UCSD-AML1 (cell line): ENCODE measurements around the gene TBC1D1.
A peak's percentile ranks its signal among the peaks of the same experiment; 100 is the strongest.

Experiments
- DNase-seq: peaks from one replicate; lab custom pipeline; 2025; ENCODE audit not compliant: unreplicated experiment; lab: John Stamatoyannopoulos, UW

TBC1D1 gene

GRCh38 chr4:37889849-37890800 is 759 bp upstream of the TBC1D1 start:
- DNase-seq: peak; percentile 32

DNA sequence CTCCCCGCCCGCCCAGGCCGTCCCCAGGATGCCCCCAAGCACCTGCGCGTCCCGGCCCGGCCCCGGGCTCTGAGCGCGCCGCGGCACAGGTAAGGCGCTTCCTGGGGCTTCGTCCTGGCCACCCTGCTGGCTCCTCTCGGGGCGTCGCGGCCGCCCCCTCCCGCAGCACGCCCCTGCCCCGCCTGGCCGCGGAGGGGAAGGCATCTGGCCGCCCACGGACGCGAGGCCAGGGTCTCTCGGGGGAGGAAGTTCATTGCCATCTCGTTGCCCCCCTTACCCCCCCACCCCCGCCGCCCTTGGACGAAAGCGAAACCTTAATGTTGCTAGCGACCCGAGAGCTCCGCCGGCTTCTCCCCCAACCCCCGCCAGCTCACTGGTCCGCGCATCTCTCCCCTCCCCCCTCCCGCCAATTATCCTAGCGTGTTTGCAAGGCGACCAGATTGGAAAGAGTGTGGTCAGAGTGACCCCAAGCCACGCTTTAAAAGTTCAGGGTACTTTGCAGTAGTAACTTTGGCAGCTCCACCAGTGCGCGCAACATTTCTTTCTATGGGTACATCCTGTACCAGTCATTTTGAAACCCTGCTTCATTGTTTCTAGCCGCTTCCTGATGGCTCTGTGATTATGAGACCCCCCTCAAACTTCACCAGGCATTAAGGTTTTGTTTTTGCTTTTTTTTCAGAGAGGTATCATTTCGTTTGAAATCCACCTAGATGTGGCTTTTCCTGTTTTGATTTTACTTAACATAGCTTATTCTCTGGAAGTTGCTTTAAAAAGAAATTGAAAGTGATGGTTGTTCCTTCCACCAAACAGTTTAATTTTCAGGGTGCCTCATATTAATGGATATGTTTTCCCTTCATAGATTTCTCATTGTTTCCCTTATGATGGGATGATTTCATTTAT is 626 bp downstream of the TBC1D1 start:
- DNase-seq: peak; percentile 52

DNA sequence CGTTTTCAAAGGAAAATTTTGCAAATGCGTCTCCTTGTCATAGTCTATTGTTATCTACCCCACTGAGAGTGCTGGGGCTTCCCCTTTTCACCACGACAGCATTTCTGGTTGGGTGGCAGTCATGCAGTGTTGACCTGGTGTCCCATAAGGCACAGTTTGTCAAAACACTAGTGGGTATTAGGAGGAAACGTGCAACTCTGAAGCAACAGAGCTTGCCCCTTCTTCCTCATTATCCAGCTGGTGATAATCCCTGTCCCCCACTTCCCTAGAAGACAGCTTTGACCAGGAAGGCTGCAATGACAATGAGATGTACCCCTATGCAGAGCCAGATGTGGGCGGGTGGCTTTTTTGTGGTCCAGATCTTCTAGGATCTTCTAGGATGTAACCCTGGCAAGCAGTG is 1.8 kb downstream of the TBC1D1 start:
- peak; percentile 19 for DNase-seq

GRCh38 chr4:37893164-37893563 is 2.3 kb downstream of the TBC1D1 start:
- no peak for DNase-seq

DNA sequence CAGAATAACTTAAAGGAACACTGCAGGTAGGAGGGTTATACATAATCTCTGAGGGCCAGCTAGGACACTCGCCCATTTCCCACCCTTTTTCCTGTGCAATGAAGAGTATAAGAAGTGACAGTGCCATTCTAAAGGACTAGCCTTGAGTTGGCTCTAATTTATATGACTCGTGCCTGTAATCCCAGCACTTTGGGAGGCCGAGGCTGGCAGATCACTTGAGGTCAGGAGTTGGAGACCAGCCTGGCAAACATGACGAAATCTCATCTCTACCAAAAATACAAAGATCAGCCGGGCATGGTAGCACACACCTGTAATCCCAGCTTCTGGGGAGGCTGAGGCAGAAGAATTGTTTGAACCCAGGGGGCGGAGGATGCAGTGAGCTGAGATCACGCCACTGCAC is 4.4 kb downstream of the TBC1D1 start:
- DNase-seq: no peak

DNA sequence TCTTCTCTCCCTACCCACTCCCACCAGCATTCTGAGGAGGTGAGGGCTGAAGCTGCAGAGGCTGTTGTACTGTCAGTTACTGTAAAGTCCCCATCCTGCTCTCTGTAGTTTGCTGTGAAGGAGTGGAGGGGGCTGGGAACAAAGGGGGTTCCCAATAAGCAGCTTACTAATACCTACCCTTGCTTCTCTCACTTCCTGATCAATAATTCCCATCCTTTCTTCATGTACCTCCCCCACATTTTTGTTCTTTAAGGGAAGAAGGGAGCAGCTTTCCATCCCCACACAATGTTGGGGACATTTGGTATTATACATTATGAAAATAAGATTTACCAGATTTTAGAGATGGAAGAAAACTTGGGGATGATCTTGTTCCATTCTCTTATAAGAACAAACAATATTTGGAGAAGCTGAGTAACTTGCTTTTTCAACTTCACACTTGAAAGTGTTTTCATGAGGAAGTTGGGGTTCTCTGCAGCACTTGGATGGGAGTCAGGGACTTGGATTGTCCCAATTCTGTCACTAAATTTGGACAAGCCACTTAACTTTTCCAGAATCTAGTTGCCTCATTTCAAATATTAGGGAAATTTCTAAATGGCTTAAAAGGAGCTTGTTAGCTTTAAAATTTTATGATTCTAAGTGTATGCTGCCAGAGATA is 5.4 kb downstream of the TBC1D1 start:
- DNase-seq: no peak

DNA sequence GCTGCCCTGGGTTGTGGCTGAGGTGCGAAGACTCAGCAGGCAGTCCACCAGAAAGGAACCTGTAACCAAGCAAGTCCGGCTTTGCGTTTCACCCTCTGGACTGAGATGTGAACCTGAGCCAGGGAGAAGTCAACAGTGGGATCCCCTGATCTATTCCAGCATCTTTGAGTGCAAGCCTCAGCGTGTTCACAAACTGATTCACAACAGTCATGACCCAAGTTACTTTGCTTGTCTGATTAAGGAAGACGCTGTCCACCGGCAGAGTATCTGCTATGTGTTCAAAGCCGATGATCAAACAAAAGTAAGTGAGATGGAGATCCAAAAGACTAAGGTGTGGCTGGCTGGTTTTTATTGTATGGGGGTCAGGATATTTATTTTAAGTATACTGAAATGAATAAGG is 11.3 kb downstream of the TBC1D1 start:
- DNase-seq: no peak

DNA sequence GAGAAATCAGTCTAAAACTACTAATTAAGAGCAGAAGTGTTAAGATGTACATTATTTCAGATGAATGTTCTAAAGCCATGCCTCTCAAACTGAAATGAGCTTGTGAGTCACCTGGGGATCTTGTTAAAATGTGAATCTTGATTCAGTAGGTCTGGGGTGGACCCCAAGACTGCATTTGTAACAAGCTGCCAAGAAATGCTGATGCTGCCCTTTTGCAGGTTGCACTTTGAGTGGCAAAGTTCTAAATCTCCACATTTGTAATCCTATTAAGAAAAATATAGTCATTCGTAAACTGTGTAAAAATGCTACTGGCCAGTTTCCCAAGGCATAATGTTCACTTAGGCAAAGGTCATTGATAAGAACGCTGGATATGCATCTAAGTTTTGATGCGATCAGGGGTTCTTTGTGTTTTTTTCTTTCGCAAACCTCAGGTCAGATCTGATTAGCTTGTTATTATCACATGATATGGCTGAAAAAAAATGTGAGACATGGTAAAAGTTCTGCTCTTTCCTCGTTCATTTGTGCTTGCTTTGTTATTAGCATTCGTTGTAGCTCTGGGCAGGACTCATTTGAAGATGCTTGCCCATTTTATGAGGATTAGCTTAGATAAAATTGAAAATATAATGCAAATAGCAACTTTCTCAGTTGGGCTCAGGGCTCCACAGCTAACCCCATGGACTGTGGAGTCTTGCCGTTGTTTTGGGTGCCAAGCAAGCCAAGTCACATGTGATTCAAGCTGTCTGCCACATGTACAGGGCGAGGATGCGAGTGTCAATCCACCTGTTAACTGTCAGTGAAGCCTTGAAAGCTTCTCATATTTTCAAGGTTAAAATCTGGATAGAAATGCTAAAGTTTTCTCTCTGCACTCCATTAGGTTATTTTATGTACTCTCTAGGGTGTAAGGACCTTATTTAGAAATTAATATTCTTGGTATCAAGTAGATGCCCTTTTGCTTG is 12.1 kb downstream of the TBC1D1 start:
- DNase-seq: no peak

DNA sequence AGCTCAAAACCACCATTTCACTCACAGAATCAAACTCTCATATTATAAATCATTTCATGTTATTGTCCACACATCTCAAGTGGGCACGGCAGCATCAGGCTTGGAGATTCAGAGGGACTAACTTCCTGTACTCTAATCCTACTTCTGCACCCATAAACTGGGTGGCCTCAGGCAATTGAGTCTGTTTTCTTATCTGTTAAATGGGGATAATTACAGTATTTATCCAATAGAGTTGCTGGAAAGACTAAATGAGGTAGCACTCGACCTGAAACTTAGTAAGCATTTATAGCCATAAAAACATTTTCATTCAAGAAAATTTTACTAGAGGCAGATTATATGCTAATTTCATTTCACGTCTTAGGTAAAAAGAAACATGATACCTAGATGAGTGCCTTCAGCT is 13.0 kb downstream of the TBC1D1 start:
- DNase-seq: no peak

DNA sequence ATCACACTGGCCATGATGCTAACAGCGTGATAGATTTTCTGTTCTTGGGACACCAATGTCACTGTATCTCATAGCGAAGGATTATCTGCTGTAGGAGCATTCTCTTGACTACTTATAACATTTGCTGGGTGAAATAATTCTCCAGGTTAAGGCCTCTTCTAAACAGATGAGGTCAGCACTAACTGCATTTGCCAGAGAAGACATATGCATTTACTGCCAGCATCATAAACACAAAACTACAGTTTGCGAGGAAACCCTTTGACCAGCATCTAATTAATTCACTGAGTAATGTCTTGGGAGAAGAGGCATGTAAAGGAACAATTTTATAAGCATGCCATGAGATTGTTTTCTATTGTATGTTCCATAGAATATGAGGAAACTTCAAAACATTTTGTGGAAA is 13.9 kb downstream of the TBC1D1 start:
- no peak for DNase-seq

- no peak for DNase-seq
Measured at GRCh38 chr4:37905533-37906169, 14.8 kb downstream of the TBC1D1 start.

GRCh38 chr4:37908488-37909331 is 17.8 kb downstream of the TBC1D1 start:
- DNase-seq: no peak

- DNase-seq: no peak
Measured at GRCh38 chr4:37909332-37910090, 18.6 kb downstream of the TBC1D1 start.

- no peak for DNase-seq
Measured at GRCh38 chr4:37910091-37910486, 19.2 kb downstream of the TBC1D1 start.

DNA sequence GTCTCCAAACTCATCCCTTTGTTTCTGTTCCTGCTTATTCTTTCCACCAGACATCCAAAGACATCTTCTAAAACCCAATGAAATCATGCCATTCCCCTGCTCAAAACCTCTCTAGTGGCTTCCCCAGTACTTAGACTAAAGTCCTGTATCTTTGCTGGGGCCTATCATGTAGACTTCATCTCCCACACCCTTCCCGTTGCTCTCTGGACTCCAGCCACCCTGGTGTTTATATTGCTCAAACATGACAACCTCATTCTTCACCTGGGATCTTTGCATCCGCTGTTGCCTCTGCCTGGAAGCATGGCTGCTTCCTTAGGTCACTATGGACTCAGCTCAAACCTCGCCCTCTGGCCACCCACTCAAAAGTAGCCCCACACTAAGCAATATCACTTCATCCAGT is 23.7 kb downstream of the TBC1D1 start:
- DNase-seq: no peak

GRCh38 chr4:37917388-37917787 is 26.5 kb downstream of the TBC1D1 start:
- DNase-seq: no peak

GRCh38 chr4:37918653-37919052 is 27.8 kb downstream of the TBC1D1 start:
- no peak for DNase-seq

DNA sequence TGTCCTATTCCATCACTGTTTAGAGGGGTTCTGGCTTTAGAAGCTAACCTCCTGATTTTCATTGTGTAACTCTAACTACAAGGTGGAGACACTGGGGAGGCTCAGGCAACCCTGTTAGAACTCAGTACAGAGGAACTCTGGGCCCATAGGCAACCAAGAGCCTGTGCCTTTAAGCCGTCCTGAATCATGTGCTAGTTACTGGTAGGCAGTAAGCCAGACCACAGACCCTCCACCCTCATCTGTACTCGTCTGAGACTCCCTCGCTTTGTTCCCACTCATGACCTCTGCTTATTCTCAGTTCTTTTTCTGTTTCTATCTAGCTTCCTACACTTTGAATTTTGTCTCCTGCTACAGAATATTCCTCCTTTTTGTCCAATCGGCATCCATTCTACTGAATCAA is 31.4 kb downstream of the TBC1D1 start:
- no peak for DNase-seq
